ENCODE measurements around the gene APOD. TPM values are rescaled to one million over a fixed set of nuclear protein-coding genes. Genes with fewer than 3 reads are reported as not detected.

APOD gene
- total and polyA plus RNA-seq, 9 of the 15 experiments (the other 6 are each of a cell fraction or from before 2014, with no cell fraction given), result 0.18 to 0.50 (median 0.35) TPM; not detected in 1

DNA sequence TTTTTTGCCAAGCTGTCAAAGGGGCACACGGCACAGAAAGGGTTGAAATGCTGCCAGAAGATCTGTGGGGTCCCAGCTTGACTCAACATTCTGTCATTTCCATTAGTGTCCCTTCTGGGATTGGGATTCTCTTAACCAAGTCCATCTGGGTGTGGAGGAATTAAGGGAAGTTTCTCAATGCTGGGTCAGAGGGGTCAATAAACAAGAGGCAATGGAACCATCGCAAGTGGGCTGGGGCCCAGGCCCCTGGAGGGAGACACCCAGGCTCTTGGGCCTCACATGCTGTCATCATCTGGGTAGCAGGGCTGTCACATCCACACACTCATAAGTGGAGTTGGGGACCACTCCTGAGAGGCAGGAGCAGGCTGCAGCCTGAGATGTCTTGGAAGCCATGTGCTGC, 8.1 kb upstream of the APOD start:
- H3K4me2 ChIP-seq (ENCODE audit: insufficient read depth, low read length), result no peak overlapping the region
- H3K9me1 ChIP-seq (ENCODE audit: control insufficient read depth, insufficient read depth, low read length), result peaks cover 4% of the 10 kb centered on the region
- no peaks in the 10 kb centered on the region for H3K36me3 ChIP-seq (ENCODE audit: control insufficient read depth, insufficient read depth, low read length)
- H3K4me3 ChIP-seq, result no peak overlapping the region
- no peaks in the 10 kb centered on the region for H3K79me2 ChIP-seq (ENCODE audit: control insufficient read depth, insufficient read depth, low read length)
- no peak overlapping the region for H3K27ac ChIP-seq (ENCODE audit: extremely low read depth, low read depth, low read length)
- DNase-seq (ENCODE audit: extremely low read depth in 1 of 4, low spot score in 3 of 4) (no peak), ATAC-seq (no peak), FAIRE-seq (no peak)
- H3K9me3 ChIP-seq (replicated peaks; ENCODE audit: control insufficient read depth, insufficient read depth, low read depth, low read length), result peaks cover 3% of the 10 kb centered on the region; the same call in 1 of the 2 replicates
- CTCF ChIA-PET (ENCODE audit: low intra/inter-chr PET ratio), result no interaction called here
- WGBS (ENCODE audit: insufficient coverage, low coverage, missing lambda C conversion rate), result 0% methylated on average over 2 of the region's 2 CpGs
- POLR2A ChIA-PET, result no interaction called here
- no peaks in the 10 kb centered on the region for H4K20me1 ChIP-seq (replicated peaks; ENCODE audit: control insufficient read depth, insufficient read depth, low read length)
- H2AFZ ChIP-seq (ENCODE audit: low read depth, low read length), result no peak overlapping the region
- in situ Hi-C loops (cut with MboI), result no loop called here
- H3K4me1 ChIP-seq (replicated peaks in 1 of 2; ENCODE audit: control insufficient read depth in 2 of 2, insufficient read depth in 2 of 2, low read length in 2 of 2), result no peaks in the 10 kb centered on the region; a peak in 1 of 5 replicates
- BruUV-seq (replicated peaks), result no TSS peak
- intact Hi-C loops (cut with micrococcal nuclease), result no loop called here
- peaks cover 15 to 33% of the 10 kb centered on the region in 2 experiments; a peak in 3 of 5 replicates for H3K27me3 ChIP-seq (ENCODE audit: control insufficient read depth in 2 of 2, insufficient read depth in 2 of 2, low read length in 2 of 2)
- H3K9ac ChIP-seq (ENCODE audit: insufficient read depth in 1 of 2, low read depth in 2 of 2, low read length in 2 of 2), result no peak overlapping the region
- TF ChIP-seq HMG20A (CRISPR knock-in tag; conservative IDR thresholded peaks at IDR 0.05) (no peak), ZFPM2 (CRISPR knock-in tag; IDR thresholded peaks at IDR 0.05) (no peak), NEUROD1 (IDR thresholded peaks at IDR 0.05; ENCODE audit: borderline replicate concordance, low read depth, low read length, partially characterized antibody) (no peak), SMAD4 (CRISPR knock-in tag; conservative IDR thresholded peaks at IDR 0.05) (no peak), KDM2B (CRISPR knock-in tag; IDR thresholded peaks at IDR 0.05) (no peak), ARHGAP35 (IDR thresholded peaks at IDR 0.05; ENCODE audit: partially characterized antibody) (no peak), DDX20 (tag; IDR thresholded peaks at IDR 0.05; ENCODE audit: low read depth) (no peak), PML (IDR thresholded peaks at IDR 0.05; ENCODE audit: low read length) (no peak), ZNF165 (CRISPR knock-in tag; IDR thresholded peaks at IDR 0.05; ENCODE audit: borderline replicate concordance) (no peak), ARNT (IDR thresholded peaks at IDR 0.05) (no peak), ZNF140 (CRISPR knock-in tag; IDR thresholded peaks at IDR 0.05) (no peak), ILF3 (IDR thresholded peaks at IDR 0.05; ENCODE audit: borderline replicate concordance) (no peak), PYGO2 (tag; IDR thresholded peaks at IDR 0.05) (no peak), CEBPG (CRISPR knock-in tag; IDR thresholded peaks at IDR 0.05) (no peak), CEBPG (tag; conservative IDR thresholded peaks at IDR 0.05 in 1 of 2, IDR thresholded peaks at IDR 0.05 in 1 of 2) (no peak), BRF1 (IDR thresholded peaks at IDR 0.05; ENCODE audit: borderline replicate concordance, extremely low read depth, insufficient read length) (no peak)
- TF ChIP-seq, protein P1, sequence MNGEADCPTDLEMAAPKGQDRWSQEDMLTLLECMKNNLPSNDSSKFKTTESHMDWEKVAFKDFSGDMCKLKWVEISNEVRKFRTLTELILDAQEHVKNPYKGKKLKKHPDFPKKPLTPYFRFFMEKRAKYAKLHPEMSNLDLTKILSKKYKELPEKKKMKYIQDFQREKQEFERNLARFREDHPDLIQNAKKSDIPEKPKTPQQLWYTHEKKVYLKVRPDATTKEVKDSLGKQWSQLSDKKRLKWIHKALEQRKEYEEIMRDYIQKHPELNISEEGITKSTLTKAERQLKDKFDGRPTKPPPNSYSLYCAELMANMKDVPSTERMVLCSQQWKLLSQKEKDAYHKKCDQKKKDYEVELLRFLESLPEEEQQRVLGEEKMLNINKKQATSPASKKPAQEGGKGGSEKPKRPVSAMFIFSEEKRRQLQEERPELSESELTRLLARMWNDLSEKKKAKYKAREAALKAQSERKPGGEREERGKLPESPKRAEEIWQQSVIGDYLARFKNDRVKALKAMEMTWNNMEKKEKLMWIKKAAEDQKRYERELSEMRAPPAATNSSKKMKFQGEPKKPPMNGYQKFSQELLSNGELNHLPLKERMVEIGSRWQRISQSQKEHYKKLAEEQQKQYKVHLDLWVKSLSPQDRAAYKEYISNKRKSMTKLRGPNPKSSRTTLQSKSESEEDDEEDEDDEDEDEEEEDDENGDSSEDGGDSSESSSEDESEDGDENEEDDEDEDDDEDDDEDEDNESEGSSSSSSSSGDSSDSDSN (IDR thresholded peaks at IDR 0.05; ENCODE audit: borderline replicate concordance in 1 of 2, low read depth in 2 of 2, low read length in 2 of 2), result no peak
- TF ChIP-seq, protein P2, sequence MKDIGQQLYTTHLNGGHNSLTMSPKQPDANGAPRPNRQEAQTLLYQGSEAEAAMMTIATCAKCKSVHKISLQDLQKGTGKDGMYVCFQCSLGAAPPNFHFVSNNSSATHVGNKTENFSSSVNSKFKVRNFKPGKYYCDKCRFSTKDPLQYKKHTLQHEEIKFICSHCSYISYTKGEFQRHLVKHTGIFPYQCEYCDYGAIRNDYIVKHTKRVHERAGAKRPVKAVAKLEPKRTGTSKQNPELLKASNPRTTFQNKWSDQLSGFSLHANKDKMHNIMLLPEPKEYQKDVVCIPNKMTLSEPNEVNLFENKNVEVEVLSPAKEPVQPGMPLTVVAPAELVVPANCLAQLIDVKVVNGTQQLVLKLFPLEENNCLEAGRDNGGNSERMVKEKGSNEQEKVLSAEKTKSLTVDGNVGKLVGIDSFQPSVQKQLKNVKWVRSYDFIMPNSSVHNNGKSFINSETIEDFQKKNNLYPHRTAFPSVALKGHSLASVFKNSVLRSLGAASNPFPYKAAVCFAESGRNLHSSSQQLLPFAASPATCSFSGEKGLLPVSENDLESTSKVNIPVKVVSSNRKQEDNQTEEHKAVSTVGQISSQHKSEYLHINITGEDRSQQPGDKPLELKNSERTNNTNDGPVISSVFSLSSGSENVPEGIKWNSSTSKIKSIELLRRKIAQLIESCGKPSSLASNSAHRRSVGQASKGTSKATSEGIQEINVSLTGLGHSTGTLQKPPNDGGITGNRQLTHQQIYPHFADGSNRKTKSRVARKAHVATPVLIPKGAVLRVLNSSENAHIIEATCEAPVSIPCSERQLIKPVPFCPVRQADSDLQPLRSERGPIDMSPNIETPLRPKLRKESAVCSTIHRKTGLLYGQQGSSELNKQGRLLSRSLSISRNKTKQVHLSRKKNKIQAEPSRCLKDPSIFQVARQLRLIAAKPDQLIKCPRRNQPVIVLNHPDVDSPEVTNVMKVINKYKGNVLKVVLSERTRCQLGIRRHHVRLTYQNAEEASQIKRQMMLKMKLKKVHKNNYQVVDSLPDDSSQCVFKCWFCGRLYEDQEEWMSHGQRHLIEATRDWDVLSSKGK (CRISPR knock-in tag; IDR thresholded peaks at IDR 0.05), result no peak
